GM12878 (cell line): ENCODE results near the gene DYNC1I2.

Experiments
- CEBPB ChIP-seq, 2 experiments: fragments of 150-350 bp in 1 of 2; IDR thresholded peaks; 2 replicates each; pipeline ENCODE4 v1.6.1; 2012 to 2014; ENCODE audit warnings: low read depth in 2 of 2, low read length in 2 of 2, borderline replicate concordance in 1 of 2, inconsistent platforms in 1 of 2
- TF ChIP-seq, protein P1 (sequence below), 3 experiments: IDR thresholded peaks in 2 of 3; conservative IDR thresholded peaks in 1 of 3; 2 replicates each; pipeline ENCODE4 v1.5.1; 2011; ENCODE audit warnings: low read depth in 3 of 3, low read length in 3 of 3, mild to moderate bottlenecking in 3 of 3, control low read depth in 2 of 3, moderate library complexity in 2 of 3, inconsistent platforms in 1 of 3, mixed read lengths in 1 of 3; ENCODE audit not compliant: control insufficient read depth in 2 of 3, insufficient read depth in 1 of 3; ENCODE audit errors: extremely low read depth in 1 of 3

DNA sequence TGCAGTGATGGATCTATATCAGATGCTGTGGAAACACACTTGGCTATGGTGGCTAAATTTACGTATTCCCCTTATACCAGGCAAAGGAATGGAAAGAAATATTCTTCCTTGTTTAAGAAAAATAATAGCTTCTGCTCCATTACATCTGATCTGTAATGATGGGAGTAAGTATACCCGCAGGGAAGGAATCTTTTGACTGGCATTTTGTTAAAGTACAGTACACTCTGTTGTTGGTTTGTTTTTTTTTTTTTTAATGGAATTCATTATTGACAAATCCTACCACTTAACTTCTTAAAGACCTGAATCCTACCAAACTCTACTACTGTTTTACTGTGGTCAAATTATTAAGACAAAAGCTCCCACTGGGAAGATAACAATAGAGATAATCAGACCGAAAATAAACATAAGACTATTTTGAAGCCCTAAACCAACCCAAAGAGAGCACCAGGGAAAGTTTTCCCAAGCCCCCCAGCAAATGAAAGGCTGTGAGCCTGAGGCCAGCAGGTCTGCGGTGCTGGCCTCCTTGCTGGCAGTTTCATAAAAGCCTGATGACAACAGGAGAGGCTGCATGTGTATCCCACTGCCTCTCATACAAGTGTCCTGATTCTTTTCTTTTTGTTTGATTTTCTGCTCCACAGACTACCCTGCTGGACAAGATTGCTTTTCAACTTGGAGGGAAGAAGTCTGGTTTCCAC, 105.8 kb downstream of the DYNC1I2 start:
- TF ChIP-seq, protein P1, sequence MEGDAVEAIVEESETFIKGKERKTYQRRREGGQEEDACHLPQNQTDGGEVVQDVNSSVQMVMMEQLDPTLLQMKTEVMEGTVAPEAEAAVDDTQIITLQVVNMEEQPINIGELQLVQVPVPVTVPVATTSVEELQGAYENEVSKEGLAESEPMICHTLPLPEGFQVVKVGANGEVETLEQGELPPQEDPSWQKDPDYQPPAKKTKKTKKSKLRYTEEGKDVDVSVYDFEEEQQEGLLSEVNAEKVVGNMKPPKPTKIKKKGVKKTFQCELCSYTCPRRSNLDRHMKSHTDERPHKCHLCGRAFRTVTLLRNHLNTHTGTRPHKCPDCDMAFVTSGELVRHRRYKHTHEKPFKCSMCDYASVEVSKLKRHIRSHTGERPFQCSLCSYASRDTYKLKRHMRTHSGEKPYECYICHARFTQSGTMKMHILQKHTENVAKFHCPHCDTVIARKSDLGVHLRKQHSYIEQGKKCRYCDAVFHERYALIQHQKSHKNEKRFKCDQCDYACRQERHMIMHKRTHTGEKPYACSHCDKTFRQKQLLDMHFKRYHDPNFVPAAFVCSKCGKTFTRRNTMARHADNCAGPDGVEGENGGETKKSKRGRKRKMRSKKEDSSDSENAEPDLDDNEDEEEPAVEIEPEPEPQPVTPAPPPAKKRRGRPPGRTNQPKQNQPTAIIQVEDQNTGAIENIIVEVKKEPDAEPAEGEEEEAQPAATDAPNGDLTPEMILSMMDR (IDR thresholded peaks at IDR 0.05 in 2 of 3, conservative IDR thresholded peaks at IDR 0.05 in 1 of 3; ENCODE audit: control insufficient read depth in 2 of 3, extremely low read depth in 1 of 3, insufficient read depth in 1 of 3, low read depth in 3 of 3, low read length in 3 of 3): no peak
- no peak for TF ChIP-seq CEBPB (IDR thresholded peaks at IDR 0.05; ENCODE audit: borderline replicate concordance in 1 of 2, low read depth in 2 of 2, low read length in 2 of 2)
